Amygdala (tissue), 56 donors: Measurements from ENCODE around the gene AMHR2.

ENCODE experiments used
- DNase-seq, 56 donors: peaks; one replicate each; lab custom pipeline; 2025; lab: John Stamatoyannopoulos, UW

Gene AMHR2

GRCh38 chr12:53450936-53451335 is 27.3 kb downstream of the AMHR2 start:
- no peak for DNase-seq

GRCh38 chr12:53451661-53452158 is 28.1 kb downstream of the AMHR2 start, which contains the start of gene PCBP2:
Gene PCBP2 (plus strand): TSS chr12:53452102. CDS start chr12:53454801, 2,699 bp downstream.
- DNase-seq, result peak; percentile 35 to 100 (median 98)

- peak; percentile 32 to 90 (median 77) for DNase-seq
Observed at GRCh38 chr12:53452159-53453077, 28.8 kb downstream of the AMHR2 start.

- no peak for DNase-seq
Observed at GRCh38 chr12:53453953-53454640, 30.4 kb downstream of the AMHR2 start.

- no peak for DNase-seq
Observed at GRCh38 chr12:53454707-53455106, 31.1 kb downstream of the AMHR2 start.

- no peak for DNase-seq
Observed at GRCh38 chr12:53456654-53457366, 33.2 kb downstream of the AMHR2 start.

GRCh38 chr12:53459097-53459496 is 35.4 kb downstream of the AMHR2 start:
- no peak for DNase-seq

- DNase-seq, result no peak
Observed at GRCh38 chr12:53461059-53461458, 37.4 kb downstream of the AMHR2 start.

GRCh38 chr12:53461591-53461990 is 37.9 kb downstream of the AMHR2 start:
- no peak for DNase-seq

GRCh38 chr12:53462935-53463334 is 39.3 kb downstream of the AMHR2 start:
- no peak for DNase-seq

GRCh38 chr12:53463802-53464560 is 40.3 kb downstream of the AMHR2 start:
- DNase-seq, result no peak

- no peak for DNase-seq
Observed at GRCh38 chr12:53464685-53465418, 41.2 kb downstream of the AMHR2 start.

- no peak for DNase-seq
Observed at GRCh38 chr12:53465679-53466078, 42.0 kb downstream of the AMHR2 start.

- no peak for DNase-seq
Observed at GRCh38 chr12:53466640-53467039, 43.0 kb downstream of the AMHR2 start.

GRCh38 chr12:53467082-53467481 is 43.4 kb downstream of the AMHR2 start:
- DNase-seq, result no peak

GRCh38 chr12:53467880-53468279 is 44.2 kb downstream of the AMHR2 start:
- no peak for DNase-seq

- no peak for DNase-seq
Observed at GRCh38 chr12:53468282-53468681, 44.6 kb downstream of the AMHR2 start.

GRCh38 chr12:53472056-53472582 is 48.5 kb downstream of the AMHR2 start:
- DNase-seq, result no peak

- no peak for DNase-seq
Observed at GRCh38 chr12:53474077-53474476, 50.4 kb downstream of the AMHR2 start.
